Motor neuron (in vitro differentiated cells): ENCODE results near the gene CFAP206. TPM values are rescaled to one million over a fixed set of nuclear protein-coding genes. Genes with fewer than 3 reads are reported as not detected.
A peak's percentile ranks its signal among the peaks of the same experiment; 100 is the strongest.

Experiments used
- ATAC-seq, 8 experiments: fragments of 200-7000 bp; cut with Tn5 transposase; replicated peaks in 6 of 8; 2 replicates each; pipeline ENCODE4 v1.8.0; 2021; ENCODE audit warnings: mild to moderate bottlenecking in 8 of 8, moderate library complexity in 8 of 8
- H3K27ac ChIP-seq, 2 donors: fragments of 250-450 bp; sonication (Bioruptor Pico); 2 replicates each; pipeline ENCODE4 v1.9.0; 2021; ENCODE audit warnings: antibody characterized with exemption in 2 of 2, mild to moderate bottlenecking in 2 of 2, moderate library complexity in 1 of 2
- H3K4me1 ChIP-seq, 2 donors: fragments of 250-450 bp; sonication (Bioruptor Pico); replicated peaks in 1 of 2; 2 replicates each; pipeline ENCODE4 v1.6.1; 2021; ENCODE audit warnings: antibody characterized with exemption in 2 of 2, mild to moderate bottlenecking in 2 of 2, moderate library complexity in 1 of 2
- H3K4me3 ChIP-seq, 5 donors: fragments of 250-450 bp; sonication (Bioruptor Pico); 2 replicates each; pipeline ENCODE4 v1.9.0; 2021; ENCODE audit warnings: antibody characterized with exemption in 5 of 5, mild to moderate bottlenecking in 5 of 5, moderate library complexity in 4 of 5
- WGBS, 10 experiments: fragments of 450-650 bp; shearing (Covaris generic); methylation state at CpG; one replicate each; pipeline ENCODE4 v1.0.0; 2022; 5-methylcytosine and 5-hydroxymethylcytosine counted together
- in situ Hi-C, 9 experiments: fragments of 400-800 bp; cut with MboI; loops; one replicate each; pipeline ENCODE4 v1.15.0; 2021; ENCODE audit warnings: low sequenced_read_pairs in 9 of 9, low pct_unique_long_range_greater_than_20kb in 2 of 9; ENCODE audit not compliant: unreplicated experiment in 9 of 9
- total RNA-seq, 8 experiments: library from RNA; unstranded; fragments of 300-600 nt; gene quantifications; 2 replicates each; pipeline versions ENCODE4 v1.2.3 to v1.2.4, GENCODE V29; 2022

Gene CFAP206, protein sequence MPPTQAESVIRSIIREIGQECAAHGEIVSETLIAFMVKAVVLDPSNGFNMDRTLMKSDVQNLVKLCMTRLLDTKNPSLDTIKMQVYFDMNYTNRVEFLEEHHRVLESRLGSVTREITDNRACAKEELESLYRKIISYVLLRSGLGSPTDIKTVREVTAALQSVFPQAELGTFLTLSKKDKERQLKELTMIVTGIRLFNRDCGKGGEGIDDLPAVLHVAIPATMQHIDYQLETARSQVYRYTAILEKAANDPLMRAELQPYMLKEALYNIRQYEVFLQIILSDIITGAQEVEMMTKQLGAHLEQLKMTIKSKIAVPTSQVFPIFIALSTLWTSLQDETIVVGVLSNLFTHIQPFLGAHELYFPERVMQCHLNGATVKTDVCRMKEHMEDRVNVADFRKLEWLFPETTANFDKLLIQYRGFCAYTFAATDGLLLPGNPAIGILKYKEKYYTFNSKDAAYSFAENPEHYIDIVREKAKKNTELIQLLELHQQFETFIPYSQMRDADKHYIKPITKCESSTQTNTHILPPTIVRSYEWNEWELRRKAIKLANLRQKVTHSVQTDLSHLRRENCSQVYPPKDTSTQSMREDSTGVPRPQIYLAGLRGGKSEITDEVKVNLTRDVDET
- 10 to 100 TPM in 1 of 8 experiments, 1 to 10 TPM in 4, under 1 TPM in 2, not detected in 1; 0.17 to 14.4 (median 2.8) TPM for total RNA-seq

- H3K27ac ChIP-seq = peak within 1 kb of the TSS; percentile 85 to 88
- WGBS, 10 experiments = 0 to 2% (median 0%) methylated on average over 1 to 21 of the region's 82 CpGs; no CpG with 5 or more reads in 5 of the 10 experiments
- peak within 1 kb of the TSS; percentile 76 to 98 (median 93) for H3K4me3 ChIP-seq
- in situ Hi-C loops = no loop called here
- no peaks in the 10 kb centered on the region for H3K4me1 ChIP-seq
- ATAC-seq = peak; percentile 85 to 93 (median 92)
Observed at GRCh38 chr6:87407901-87408720, at the start of gene CFAP206. CFAP206 (plus strand) TSS chr6:87407972; CDS start chr6:87409840, 1,868 bp downstream.

DNA sequence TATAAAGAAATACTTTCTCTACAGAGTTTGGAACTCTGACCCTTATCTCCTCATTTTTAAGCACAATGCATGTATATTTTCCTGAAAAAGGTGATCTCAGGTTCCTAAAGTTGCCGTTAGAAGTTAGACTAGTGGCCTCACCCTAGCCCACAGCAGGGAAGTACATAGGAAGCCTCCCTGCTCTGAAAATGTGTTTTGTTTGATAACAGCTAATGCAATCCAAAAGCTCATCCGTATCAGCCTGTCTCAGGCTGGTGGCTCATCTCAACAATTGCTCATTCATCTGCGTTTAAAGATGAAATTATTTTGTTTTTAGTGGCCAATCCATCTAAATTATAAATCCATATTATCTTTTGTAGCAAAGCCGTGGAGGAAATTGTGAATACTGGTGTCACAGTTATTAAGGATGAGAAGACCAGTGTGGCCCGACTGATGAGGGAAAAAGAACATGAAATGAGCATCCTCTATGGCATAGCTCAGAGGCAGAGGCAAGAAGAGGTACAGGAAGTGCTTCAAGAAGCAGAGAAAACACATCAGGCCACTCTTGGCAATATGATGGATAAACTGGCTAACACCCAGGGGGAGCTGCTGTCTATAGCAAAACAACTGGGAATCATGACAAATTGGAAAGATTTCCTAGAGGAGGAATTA, 43.0 kb upstream of the CFAP206 start:
- Histone ChIP-seq H3K4me1 (no peaks in the 10 kb centered on the region), H3K27ac (no peak overlapping the region), H3K4me3 (no peak overlapping the region)
- in situ Hi-C loops = no loop called here
- ATAC-seq = peak in 1 of 8 experiments; percentile 43
- WGBS, 10 experiments = 46 to 100% (median 92%) methylated on average over 1 to 5 of the region's 5 CpGs

GRCh38 chr6:87366072-87366827, 41.5 kb upstream of the CFAP206 start:
- ATAC-seq = peak in 5 of 8 experiments; percentile 22 to 93 (median 90)
- no peak overlapping the region for H3K4me3 ChIP-seq
- H3K4me1 ChIP-seq = no peaks in the 10 kb centered on the region
- in situ Hi-C loops = no loop called here
- H3K27ac ChIP-seq = no peak overlapping the region
- WGBS, 10 experiments = 83 to 100% (median 96%) methylated on average over 1 to 4 of the region's 4 CpGs; no CpG with 5 or more reads in 1 of the 10 experiments

DNA sequence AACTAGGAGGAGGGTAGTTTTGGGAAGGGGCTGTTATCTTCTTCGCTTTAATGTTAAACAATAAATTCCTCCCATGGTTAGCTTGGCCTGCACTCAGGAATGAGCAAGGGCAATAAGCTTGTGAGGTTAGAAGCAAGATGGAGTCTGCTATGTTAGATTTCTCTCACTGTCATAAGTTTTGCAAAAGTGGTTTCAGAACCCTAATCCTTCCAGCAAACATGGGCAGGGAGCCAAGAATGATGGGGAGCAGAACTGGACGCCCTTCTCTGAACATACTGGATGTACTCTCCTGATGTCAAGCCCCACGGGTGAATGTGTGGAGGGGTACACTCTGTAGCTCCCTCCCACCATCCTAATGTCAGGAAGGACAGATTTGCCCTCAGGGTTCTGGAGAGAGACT, 40.9 kb upstream of the CFAP206 start:
- in situ Hi-C loops = no loop called here
- WGBS, 10 experiments = 80 to 100% (median 92%) methylated on average over 1 to 3 of the region's 3 CpGs; no CpG with 5 or more reads in 2 of the 10 experiments
- no peaks in the 10 kb centered on the region for H3K4me1 ChIP-seq

DNA sequence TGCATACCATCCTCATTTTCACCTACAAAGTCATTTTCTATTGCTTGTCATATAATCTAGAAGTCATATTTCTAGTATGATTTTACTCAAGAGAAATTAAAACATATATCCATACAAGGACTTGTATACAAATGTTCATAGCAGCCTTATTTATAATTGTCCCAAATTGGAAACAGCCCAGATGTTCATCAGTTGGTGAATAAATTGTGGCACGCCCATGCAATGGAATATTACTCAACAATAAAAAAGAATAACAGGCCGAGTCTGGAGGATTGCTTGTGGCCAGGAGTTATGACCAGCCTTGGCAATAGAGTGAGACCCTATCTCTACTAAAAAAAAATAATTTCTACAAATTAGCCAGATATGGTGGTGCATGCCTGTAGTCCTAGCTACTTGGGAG, 34.4 kb upstream of the CFAP206 start:
- 78 to 100% (median 90%) methylated on average over 1 to 2 of the region's 2 CpGs; no CpG with 5 or more reads in 2 of the 10 experiments for WGBS, 10 experiments

More for the DNA sequence above, 40.9 kb upstream of the CFAP206 start:
- ATAC-seq = no peak
- Histone ChIP-seq H3K4me3 (no peak overlapping the region), H3K27ac (no peak overlapping the region)

DNA sequence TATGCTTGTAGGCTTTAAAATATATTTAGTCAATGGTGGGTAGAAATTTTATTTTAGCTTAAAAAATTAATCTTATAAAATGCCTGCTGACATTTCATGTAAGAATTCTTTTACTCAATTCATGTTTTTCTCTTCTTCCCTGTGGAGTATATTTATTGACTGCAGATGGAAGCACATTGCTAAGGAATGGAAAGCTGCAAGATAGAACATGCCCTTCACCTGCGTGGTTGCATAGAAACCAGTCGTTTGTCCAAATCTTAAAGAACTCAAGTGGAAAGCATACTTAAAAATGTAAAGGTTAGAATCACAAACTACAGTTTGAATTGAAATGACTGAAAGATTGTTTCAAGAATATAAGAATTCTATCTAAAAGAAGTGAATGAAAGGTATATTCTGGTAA, 32.5 kb upstream of the CFAP206 start:
- in situ Hi-C loops = loop anchor here in 1 of 9 experiments (25.0 kb wide), 2 partner anchors 238 to 313 kb away; no protein-coding TSS in a partner anchor
- no peak overlapping the region for H3K27ac ChIP-seq
- no peak overlapping the region for H3K4me3 ChIP-seq
- ATAC-seq = peak in 1 of 8 experiments; percentile 12
- H3K4me1 ChIP-seq = no peaks in the 10 kb centered on the region
- WGBS, 10 experiments = 29 to 100% (median 91%) methylated on average over 1 to 2 of the region's 2 CpGs; no CpG with 5 or more reads in 2 of the 10 experiments

More for the DNA sequence above, 34.4 kb upstream of the CFAP206 start:
- no peaks in the 10 kb centered on the region for H3K4me1 ChIP-seq
- H3K4me3 ChIP-seq = no peak overlapping the region
- ATAC-seq = no peak
- in situ Hi-C loops = no loop called here
- H3K27ac ChIP-seq = no peak overlapping the region

DNA sequence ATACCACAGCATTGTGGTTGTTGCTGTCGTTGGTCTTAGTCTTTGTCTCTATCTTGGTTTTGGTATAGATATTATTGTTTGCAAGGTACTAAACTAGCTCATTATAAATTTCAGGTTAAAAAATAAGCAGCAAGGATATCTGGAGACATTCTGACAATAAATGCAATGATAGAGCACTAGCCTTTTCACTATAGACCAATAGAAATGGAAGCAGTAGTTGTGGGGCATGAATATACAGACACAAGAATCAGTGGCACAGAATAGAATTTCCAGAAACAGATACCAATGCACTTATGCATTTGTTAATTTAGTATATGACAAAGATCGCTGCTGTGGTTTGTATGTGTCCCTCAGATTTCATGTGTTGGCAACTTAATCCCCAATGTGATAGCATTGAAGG, 31.1 kb upstream of the CFAP206 start:
- in situ Hi-C loops = loop anchor here in 1 of 9 experiments (25.0 kb wide), 2 partner anchors 239 to 314 kb away; no protein-coding TSS in a partner anchor
- no peak overlapping the region for H3K27ac ChIP-seq
- H3K4me3 ChIP-seq = no peak overlapping the region
- ATAC-seq = no peak
- H3K4me1 ChIP-seq = no peaks in the 10 kb centered on the region
- WGBS, 10 experiments = 22 to 100% (median 91%) methylated on average over 1 to 2 of the region's 2 CpGs

DNA sequence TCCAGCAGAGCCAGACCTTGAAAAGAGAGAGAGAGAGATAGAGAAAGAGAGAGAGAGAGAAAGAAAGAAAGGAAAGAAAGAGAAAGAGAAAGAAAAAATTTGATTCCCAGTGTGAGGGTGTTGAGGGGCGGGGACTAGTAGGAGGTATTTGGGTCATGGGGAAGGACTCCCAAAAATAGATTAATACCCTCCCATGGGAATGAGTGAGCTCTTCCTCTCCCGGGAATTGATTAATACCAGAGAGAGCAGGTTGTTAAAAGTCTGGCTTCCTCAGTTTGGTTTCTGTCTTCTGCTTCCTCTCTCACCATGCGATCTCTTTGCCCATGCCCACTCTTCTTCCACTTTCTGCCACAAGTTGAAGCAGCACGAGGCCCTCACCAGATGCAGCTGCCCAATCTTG, 28.8 kb upstream of the CFAP206 start:
- no peak overlapping the region for H3K4me3 ChIP-seq
- ATAC-seq = no peak
- in situ Hi-C loops = loop anchor here in 1 of 9 experiments (25.0 kb wide), 2 partner anchors 242 to 317 kb away; no protein-coding TSS in a partner anchor
- 40 to 100% (median 88%) methylated on average over 2 to 4 of the region's 4 CpGs; no CpG with 5 or more reads in 1 of the 10 experiments for WGBS, 10 experiments
- no peaks in the 10 kb centered on the region for H3K4me1 ChIP-seq
- H3K27ac ChIP-seq = no peak overlapping the region

GRCh38 chr6:87382861-87383260, 24.9 kb upstream of the CFAP206 start:
- Histone ChIP-seq H3K4me3 (no peak overlapping the region), H3K27ac (no peak overlapping the region), H3K4me1 (peaks cover 0 to 7% of the 10 kb centered on the region in 2 donors)
- WGBS, 10 experiments = 28 to 100% (median 89%) methylated on average over 2 to 5 of the region's 5 CpGs; no CpG with 5 or more reads in 1 of the 10 experiments
- in situ Hi-C loops = loop anchor here in 1 of 9 experiments (25.0 kb wide), 2 partner anchors 246 to 321 kb away; no protein-coding TSS in a partner anchor
- no peak for ATAC-seq

DNA sequence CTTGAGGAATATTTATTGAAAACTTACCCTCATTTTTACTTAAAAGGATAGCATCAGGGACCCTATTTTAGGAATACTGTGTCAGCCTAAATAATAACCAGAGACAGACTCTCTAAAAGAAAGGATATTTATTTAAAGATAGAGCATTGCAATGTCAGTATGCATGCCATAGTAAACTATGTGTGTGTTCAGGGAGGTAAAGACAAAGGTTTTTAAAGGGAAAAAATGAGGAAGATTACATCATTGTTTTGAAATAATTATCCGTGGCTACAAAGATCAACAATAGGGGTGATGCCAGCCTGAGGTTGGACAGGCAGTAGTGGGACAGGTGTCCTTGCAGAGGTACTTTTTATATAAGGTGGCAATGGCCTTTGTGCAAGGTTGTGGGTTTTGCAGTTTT, 23.7 kb upstream of the CFAP206 start:
- ATAC-seq = peak in 2 of 8 experiments; percentile 27 to 50
- in situ Hi-C loops = loop anchor here in 1 of 9 experiments (25.0 kb wide), 2 partner anchors 247 to 322 kb away; no protein-coding TSS in a partner anchor
- WGBS, 10 experiments = 20 to 100% (median 100%) methylated on average over 1 of the region's 1 CpG; no CpG with 5 or more reads in 2 of the 10 experiments
- peaks cover 0 to 7% of the 10 kb centered on the region in 2 donors for H3K4me1 ChIP-seq
- H3K27ac ChIP-seq = no peak overlapping the region
- H3K4me3 ChIP-seq = no peak overlapping the region

DNA sequence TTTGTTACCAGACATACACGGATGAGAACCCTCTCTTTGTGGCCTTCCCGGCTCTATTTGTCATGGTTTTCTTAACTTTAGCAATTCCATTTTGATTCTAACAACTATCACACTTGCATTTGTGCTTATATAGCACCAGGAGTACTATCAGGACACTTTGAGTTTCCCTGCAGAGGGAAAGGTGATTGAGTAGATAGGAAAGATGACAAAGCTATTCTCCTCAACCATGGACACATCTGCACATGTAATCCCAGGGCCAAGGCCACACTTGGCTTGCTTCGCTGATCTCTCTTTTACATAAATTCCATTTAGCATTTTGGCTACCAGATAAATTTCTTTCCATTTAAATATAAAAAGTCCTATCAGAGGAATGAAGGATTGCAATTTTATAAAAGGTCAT, 23.3 kb upstream of the CFAP206 start:
- peak in 3 of 8 experiments; percentile 32 to 80 (median 66) for ATAC-seq

More for the DNA sequence above, 23.3 kb upstream of the CFAP206 start:
- in situ Hi-C loops = loop anchor here in 1 of 9 experiments (25.0 kb wide), 2 partner anchors 247 to 322 kb away; no protein-coding TSS in a partner anchor
- Histone ChIP-seq H3K27ac (no peak overlapping the region), H3K4me1 (peaks cover 0 to 7% of the 10 kb centered on the region in 2 donors), H3K4me3 (no peak overlapping the region)
- 19 to 100% (median 80%) methylated on average over 1 to 3 of the region's 3 CpGs for WGBS, 10 experiments
